Measurements from ENCODE around the gene MAPK12.

The MAPK12 gene

GRCh38 chr22:50280708-50281383, 19.4 kb upstream of the MAPK12 start:
- Histone ChIP-seq H3K79me2 (ENCODE audit: insufficient read depth, low read length) (no peaks in the 10 kb centered on the region), H3K9me2 (replicated peaks; ENCODE audit: low read depth, low read length) (no peaks in the 10 kb centered on the region), H3K4me3 (ENCODE audit: low read length, poor library complexity, severe bottlenecking) (no peak overlapping the region), H3K4me1 (ENCODE audit: insufficient read depth, low read length, poor library complexity, severe bottlenecking) (no peaks in the 10 kb centered on the region), H4K20me1 (ENCODE audit: insufficient read depth, low read length, poor library complexity, severe bottlenecking) (no peaks in the 10 kb centered on the region), H3K27me3 (ENCODE audit: insufficient read depth, low read length, poor library complexity, severe bottlenecking) (no peaks in the 10 kb centered on the region), H3K9me3 (ENCODE audit: insufficient read depth, low read depth, low read length) (no peaks in the 10 kb centered on the region), H3K4me2 (ENCODE audit: low read depth, low read length, poor library complexity, severe bottlenecking) (no peak overlapping the region), H3K36me3 (ENCODE audit: insufficient read depth, low read length) (no peaks in the 10 kb centered on the region; the same call in 1 of the 2 replicates), H3K9ac (ENCODE audit: low read depth, low read length, poor library complexity, severe bottlenecking) (no peak overlapping the region), H3F3A (ENCODE audit: low read depth) (no peaks in the 10 kb centered on the region), H2AFZ (ENCODE audit: low read length) (no peak overlapping the region)
- TF ChIP-seq EZH2phosphoT487 (IDR thresholded peaks at IDR 0.05; ENCODE audit: borderline replicate concordance) = no peak
- TF ChIP-seq, protein P1, sequence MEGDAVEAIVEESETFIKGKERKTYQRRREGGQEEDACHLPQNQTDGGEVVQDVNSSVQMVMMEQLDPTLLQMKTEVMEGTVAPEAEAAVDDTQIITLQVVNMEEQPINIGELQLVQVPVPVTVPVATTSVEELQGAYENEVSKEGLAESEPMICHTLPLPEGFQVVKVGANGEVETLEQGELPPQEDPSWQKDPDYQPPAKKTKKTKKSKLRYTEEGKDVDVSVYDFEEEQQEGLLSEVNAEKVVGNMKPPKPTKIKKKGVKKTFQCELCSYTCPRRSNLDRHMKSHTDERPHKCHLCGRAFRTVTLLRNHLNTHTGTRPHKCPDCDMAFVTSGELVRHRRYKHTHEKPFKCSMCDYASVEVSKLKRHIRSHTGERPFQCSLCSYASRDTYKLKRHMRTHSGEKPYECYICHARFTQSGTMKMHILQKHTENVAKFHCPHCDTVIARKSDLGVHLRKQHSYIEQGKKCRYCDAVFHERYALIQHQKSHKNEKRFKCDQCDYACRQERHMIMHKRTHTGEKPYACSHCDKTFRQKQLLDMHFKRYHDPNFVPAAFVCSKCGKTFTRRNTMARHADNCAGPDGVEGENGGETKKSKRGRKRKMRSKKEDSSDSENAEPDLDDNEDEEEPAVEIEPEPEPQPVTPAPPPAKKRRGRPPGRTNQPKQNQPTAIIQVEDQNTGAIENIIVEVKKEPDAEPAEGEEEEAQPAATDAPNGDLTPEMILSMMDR (conservative IDR thresholded peaks at IDR 0.05; ENCODE audit: low read length) = no peak

GRCh38 chr22:50280022-50280707, 18.7 kb upstream of the MAPK12 start:
- H3F3A ChIP-seq (ENCODE audit: low read depth) = no peaks in the 10 kb centered on the region

GRCh38 chr22:50278956-50279619, 17.6 kb upstream of the MAPK12 start:
- Histone ChIP-seq H3K9ac (ENCODE audit: low read depth, low read length, poor library complexity, severe bottlenecking) (no peak overlapping the region), H3F3A (ENCODE audit: low read depth) (no peaks in the 10 kb centered on the region), H3K27me3 (ENCODE audit: insufficient read depth, low read length, poor library complexity, severe bottlenecking) (no peaks in the 10 kb centered on the region), H3K36me3 (ENCODE audit: insufficient read depth, low read length) (no peaks in the 10 kb centered on the region; the same call in 1 of the 2 replicates), H3K4me2 (ENCODE audit: low read depth, low read length, poor library complexity, severe bottlenecking) (no peak overlapping the region), H3K9me3 (ENCODE audit: insufficient read depth, low read depth, low read length) (no peaks in the 10 kb centered on the region), H3K9me2 (replicated peaks; ENCODE audit: low read depth, low read length) (no peaks in the 10 kb centered on the region), H3K79me2 (ENCODE audit: insufficient read depth, low read length) (no peaks in the 10 kb centered on the region), H3K4me1 (ENCODE audit: insufficient read depth, low read length, poor library complexity, severe bottlenecking) (no peaks in the 10 kb centered on the region), H2AFZ (ENCODE audit: low read length) (no peak overlapping the region), H3K4me3 (ENCODE audit: low read length, poor library complexity, severe bottlenecking) (no peak overlapping the region), H4K20me1 (ENCODE audit: insufficient read depth, low read length, poor library complexity, severe bottlenecking) (no peaks in the 10 kb centered on the region)
- no peak for TF ChIP-seq EZH2phosphoT487 (IDR thresholded peaks at IDR 0.05; ENCODE audit: borderline replicate concordance)
- TF ChIP-seq, protein P1 (conservative IDR thresholded peaks at IDR 0.05; ENCODE audit: low read length) = no peak

More at GRCh38 chr22:50280022-50280707, 18.7 kb upstream of the MAPK12 start:
- Histone ChIP-seq H4K20me1 (ENCODE audit: insufficient read depth, low read length, poor library complexity, severe bottlenecking) (no peaks in the 10 kb centered on the region), H2AFZ (ENCODE audit: low read length) (no peak overlapping the region), H3K27me3 (ENCODE audit: insufficient read depth, low read length, poor library complexity, severe bottlenecking) (no peaks in the 10 kb centered on the region), H3K9ac (ENCODE audit: low read depth, low read length, poor library complexity, severe bottlenecking) (no peak overlapping the region), H3K79me2 (ENCODE audit: insufficient read depth, low read length) (no peaks in the 10 kb centered on the region), H3K4me2 (ENCODE audit: low read depth, low read length, poor library complexity, severe bottlenecking) (no peak overlapping the region), H3K4me1 (ENCODE audit: insufficient read depth, low read length, poor library complexity, severe bottlenecking) (no peaks in the 10 kb centered on the region), H3K36me3 (ENCODE audit: insufficient read depth, low read length) (no peaks in the 10 kb centered on the region; the same call in 1 of the 2 replicates), H3K9me2 (replicated peaks; ENCODE audit: low read depth, low read length) (no peaks in the 10 kb centered on the region), H3K9me3 (ENCODE audit: insufficient read depth, low read depth, low read length) (no peaks in the 10 kb centered on the region), H3K4me3 (ENCODE audit: low read length, poor library complexity, severe bottlenecking) (no peak overlapping the region)
- no peak for TF ChIP-seq EZH2phosphoT487 (IDR thresholded peaks at IDR 0.05; ENCODE audit: borderline replicate concordance)
- TF ChIP-seq, protein P1 (conservative IDR thresholded peaks at IDR 0.05; ENCODE audit: low read length) = no peak
